ENCODE measurements around the gene UBE2R2. TPM values are rescaled to one million over a fixed set of nuclear protein-coding genes. Genes with fewer than 3 reads are reported as not detected.

The UBE2R2 gene
- total RNA-seq, 4 donors from 2014 or later: 30.4 to 39.9 (median 36.5) TPM

- peak in 1 of 3 donors; percentile 43 for TF ChIP-seq CTCF (IDR thresholded peaks at IDR 0.05)
- TF ChIP-seq POLR2A (IDR thresholded peaks at IDR 0.05): no peak
- intact Hi-C loops (cut with DNase I; ENCODE audit: low total_unique reads): no loop called here
- peak in 1 of 2 donors; percentile 85 for DNase-seq (ENCODE audit: low spot score in 2 of 2)
- H3K4me3 ChIP-seq (ENCODE audit: low read depth, poor library complexity, severe bottlenecking): no peak overlapping the region
- 44 to 62% methylated on average over 8 of the region's 8 CpGs for WGBS, 2 donors
Measured at GRCh38 chr9:33813712-33814641, 3.0 kb upstream of the UBE2R2 start.

- DNase-seq (ENCODE audit: low spot score in 2 of 2): peak in 1 of 2 donors; percentile 68
- no peak for TF ChIP-seq POLR2A (IDR thresholded peaks at IDR 0.05)
- TF ChIP-seq CTCF (IDR thresholded peaks at IDR 0.05): no peak
- no peak overlapping the region for H3K4me3 ChIP-seq (ENCODE audit: low read depth, poor library complexity, severe bottlenecking)
- WGBS, 2 donors: 93 to 98% methylated on average over 7 of the region's 7 CpGs
- intact Hi-C loops (cut with DNase I; ENCODE audit: low total_unique reads): loop anchor here (5.0 kb wide), 1 partner anchor 37 kb away; no protein-coding TSS in a partner anchor
Measured at GRCh38 chr9:33815781-33816180, 1.2 kb upstream of the UBE2R2 start.

- 0 to 2% methylated on average over 15 to 51 of the region's 81 CpGs for WGBS, 2 donors
- TF ChIP-seq CTCF (IDR thresholded peaks at IDR 0.05) (no peak), POLR2A (IDR thresholded peaks at IDR 0.05) (no peak)
- peak; percentile 48 to 92 for DNase-seq (ENCODE audit: low spot score in 2 of 2)
- intact Hi-C loops (cut with DNase I; ENCODE audit: low total_unique reads): loop anchor here (5.0 kb wide), 1 partner anchor 35 kb away; no protein-coding TSS in a partner anchor
- H3K4me3 ChIP-seq (ENCODE audit: low read depth, poor library complexity, severe bottlenecking): peak overlapping the region; percentile 88
Measured at GRCh38 chr9:33817327-33818166, 587 bp downstream of the UBE2R2 start.

GRCh38 chr9:33818167-33818846 lies 1.3 kb downstream of the UBE2R2 start:
- peak overlapping the region; percentile 88 for H3K4me3 ChIP-seq (ENCODE audit: low read depth, poor library complexity, severe bottlenecking)
- WGBS, 2 donors: 0% methylated on average over 18 of the region's 18 CpGs
- DNase-seq (ENCODE audit: low spot score in 2 of 2): peak in 1 of 2 donors; percentile 89
- intact Hi-C loops (cut with DNase I; ENCODE audit: low total_unique reads): loop anchor here (5.0 kb wide), 1 partner anchor 34 kb away; no protein-coding TSS in a partner anchor
- TF ChIP-seq CTCF (IDR thresholded peaks at IDR 0.05) (no peak), POLR2A (IDR thresholded peaks at IDR 0.05) (no peak)

GRCh38 chr9:33818847-33819500 lies 2.0 kb downstream of the UBE2R2 start:
- peak overlapping the region; percentile 9 for H3K4me3 ChIP-seq (ENCODE audit: low read depth, poor library complexity, severe bottlenecking)
- DNase-seq (ENCODE audit: low spot score in 2 of 2): no peak
- TF ChIP-seq CTCF (IDR thresholded peaks at IDR 0.05) (no peak), POLR2A (IDR thresholded peaks at IDR 0.05) (no peak)
- intact Hi-C loops (cut with DNase I; ENCODE audit: low total_unique reads): loop anchor here (5.0 kb wide), 1 partner anchor 33 kb away; no protein-coding TSS in a partner anchor
- 12 to 17% methylated on average over 4 of the region's 4 CpGs for WGBS, 2 donors
